DMS53 (cell line): ENCODE data around the gene SULF2.
"Not testable (repeated sequence)": the region's sequence is repeated elsewhere in the genome, so short reads cannot be mapped to it uniquely, and the experiment has no call there.

Source experiments
- DNase-seq: peaks from one replicate; lab custom pipeline; 2025; lab: John Stamatoyannopoulos, UW

Gene SULF2

DNA sequence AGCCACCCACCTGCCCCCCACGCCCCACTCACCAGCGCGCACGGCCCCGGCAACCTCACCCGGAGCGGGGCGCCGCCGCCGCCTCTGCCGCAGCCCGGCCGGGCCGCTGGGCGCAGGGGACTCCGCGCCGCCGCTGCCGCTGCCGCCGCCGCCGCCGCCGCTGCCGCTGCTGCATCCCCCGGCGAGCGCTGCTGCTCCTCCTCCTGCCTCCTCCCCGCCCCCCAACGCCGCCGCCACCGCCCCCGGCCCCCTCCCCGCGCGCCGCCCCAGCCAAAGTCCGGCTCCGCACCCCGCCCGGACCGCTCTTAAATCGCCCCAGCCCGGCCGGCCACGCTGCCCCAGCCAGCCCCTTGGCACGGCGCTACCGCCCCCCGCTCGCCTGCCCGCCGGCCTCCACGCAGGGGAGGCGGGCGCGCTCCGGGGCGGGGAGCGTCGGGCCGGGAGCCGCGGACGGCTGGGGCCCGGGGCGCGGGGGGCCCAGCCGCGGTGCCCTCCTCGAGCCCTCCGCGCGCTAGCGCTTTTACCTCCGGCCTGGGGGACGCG is at the start of gene SULF2:
SULF2 (minus strand) TSS at position 171 of the 543 bp plus-strand sequence. CDS start 28,118 bp downstream, outside the sequence.
- DNase-seq = no peak

DNA sequence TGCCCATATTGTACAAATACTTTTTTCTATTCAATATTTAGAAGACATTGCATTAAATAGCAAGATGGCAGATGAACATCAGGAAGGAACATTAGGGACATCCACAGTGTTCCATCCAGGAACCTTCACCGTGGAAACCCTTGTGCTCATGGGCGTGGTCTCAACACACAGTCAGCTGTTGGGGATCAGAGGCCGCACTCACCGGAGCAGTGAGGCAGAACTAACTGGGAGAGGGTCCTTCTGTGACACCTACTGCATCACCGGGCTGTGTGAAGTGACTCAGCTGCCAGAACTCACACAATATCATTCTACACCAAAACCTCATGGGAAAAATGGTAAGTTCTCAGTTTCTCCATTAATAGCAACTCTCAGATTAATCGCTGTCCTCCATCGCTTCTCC is 46.4 kb upstream of the SULF2 start:
- not testable (repeated sequence) for DNase-seq

DNA sequence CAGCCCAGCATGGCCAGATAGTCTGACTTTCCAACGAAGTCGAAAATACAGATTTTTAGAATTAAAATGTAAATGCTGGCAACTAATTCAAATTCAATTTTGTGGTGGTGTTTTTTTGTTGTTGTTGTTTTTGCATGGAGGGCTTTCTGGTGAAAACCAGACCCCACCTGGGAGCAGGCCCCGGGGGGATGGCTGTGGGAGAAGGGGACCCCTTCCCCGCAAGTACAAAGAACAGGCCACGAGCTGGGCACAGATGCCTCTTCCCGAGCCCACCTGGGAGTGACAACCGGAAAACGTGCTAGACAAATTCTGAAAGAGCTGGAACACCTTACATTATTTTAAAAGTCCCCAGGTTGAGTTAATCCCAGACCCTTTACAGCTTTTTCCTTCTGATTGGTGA is 41.4 kb upstream of the SULF2 start:
- not testable (repeated sequence) for DNase-seq

DNA sequence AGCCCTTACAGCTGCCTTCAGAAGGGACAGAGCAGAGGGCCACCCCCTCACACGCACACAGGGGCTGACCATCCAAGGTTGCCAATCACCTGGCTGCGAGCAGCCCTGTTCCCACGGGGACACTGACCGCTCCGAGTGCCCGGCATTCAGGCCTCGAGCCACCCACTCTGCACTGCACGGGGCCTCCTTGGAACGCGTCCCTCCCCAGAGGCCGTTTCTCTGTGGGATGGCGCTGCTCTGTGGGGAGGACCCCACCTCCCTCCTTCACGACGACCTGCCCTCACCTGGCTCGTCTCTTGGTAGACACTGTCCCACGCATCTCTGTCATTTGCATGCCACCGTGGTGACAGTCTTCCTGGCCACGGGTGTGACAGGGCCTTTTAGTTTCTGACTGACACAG is 40.7 kb upstream of the SULF2 start:
- not testable (repeated sequence) for DNase-seq

DNA sequence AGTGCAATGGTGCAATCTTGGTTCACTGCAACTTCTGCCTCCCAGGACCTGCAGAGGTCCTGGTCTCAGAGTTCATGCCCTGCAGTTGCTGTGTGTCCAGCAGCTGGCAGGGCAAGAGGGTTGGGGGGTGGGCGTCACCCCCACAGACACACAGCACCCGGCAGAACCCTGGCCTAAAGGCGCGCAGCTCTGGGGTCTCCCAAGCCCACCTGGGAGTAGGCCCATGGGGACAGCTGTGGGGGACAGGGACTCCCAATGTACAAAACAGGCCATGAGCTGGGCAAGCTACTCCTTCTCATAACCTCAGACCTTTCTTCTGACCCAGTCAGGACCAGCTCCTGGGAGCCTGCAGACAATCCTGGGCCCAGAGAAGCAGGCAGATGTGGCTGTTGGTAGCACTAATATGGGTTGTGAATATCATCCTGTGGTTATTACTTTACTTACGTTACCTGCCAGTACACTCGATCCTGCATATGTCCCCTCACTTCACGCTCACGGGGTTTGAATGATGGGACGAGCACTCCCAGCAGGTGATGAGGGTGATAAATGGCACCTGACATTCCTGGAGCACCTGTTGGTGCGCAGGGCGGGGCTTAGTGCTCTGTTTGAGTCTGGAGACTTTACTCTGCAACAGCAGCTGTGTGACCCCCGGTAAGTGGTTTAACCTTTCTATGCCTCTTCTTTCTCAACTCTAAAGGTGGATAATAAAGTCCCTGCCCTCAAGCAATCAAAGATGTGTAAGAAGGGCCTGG is 39.9 kb upstream of the SULF2 start:
- DNase-seq = no peak

DNA sequence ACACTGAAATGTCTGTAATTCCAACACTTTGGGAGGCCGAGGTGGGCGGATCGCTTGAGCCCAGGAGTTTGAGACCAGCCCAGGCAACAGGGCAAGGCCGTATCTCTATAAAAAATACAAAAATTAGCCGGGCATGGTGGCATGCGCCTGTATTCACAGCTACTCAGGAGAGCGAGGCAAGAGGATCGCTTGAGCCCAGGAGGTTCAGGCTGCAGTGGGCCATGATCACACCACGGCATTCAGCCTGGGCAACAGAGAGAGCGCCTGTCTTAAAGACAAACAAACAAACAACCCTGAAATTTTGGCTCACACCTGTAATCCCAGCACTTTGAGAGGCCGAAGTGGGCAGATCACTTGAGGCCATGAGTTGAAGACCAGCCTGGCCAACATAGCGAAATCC is 38.7 kb upstream of the SULF2 start:
- DNase-seq = not testable (repeated sequence)

DNA sequence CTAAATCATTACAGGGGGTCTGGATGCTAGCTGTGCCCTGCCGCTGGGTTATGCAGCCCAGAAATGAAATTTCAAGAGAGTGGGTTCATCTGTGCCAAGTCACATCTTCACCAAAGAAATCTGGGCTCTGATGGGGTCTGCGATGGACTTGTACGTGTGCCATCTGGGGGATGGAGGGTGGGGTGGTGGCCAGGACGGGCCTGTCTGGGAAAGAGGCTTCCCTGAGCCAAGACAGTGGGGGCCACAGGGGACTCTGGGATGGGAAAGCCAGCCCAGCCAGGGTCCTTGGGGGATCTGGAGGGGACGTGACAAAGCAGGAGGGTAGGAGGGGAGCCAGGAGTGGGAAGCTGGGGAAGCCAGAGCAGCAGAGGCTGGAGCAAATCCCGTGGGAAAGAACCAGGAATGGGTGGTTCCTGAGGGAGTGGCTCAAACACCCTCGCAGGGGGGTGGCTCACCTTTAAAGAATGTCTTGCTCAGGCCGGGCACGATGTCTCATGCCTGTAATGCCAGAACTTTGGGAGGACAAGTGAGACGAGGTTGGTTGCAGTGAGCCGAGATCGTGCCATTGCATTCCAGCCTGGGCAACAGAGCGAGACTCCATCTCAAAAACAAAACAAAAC is 36.3 kb upstream of the SULF2 start:
- DNase-seq = no peak

DNA sequence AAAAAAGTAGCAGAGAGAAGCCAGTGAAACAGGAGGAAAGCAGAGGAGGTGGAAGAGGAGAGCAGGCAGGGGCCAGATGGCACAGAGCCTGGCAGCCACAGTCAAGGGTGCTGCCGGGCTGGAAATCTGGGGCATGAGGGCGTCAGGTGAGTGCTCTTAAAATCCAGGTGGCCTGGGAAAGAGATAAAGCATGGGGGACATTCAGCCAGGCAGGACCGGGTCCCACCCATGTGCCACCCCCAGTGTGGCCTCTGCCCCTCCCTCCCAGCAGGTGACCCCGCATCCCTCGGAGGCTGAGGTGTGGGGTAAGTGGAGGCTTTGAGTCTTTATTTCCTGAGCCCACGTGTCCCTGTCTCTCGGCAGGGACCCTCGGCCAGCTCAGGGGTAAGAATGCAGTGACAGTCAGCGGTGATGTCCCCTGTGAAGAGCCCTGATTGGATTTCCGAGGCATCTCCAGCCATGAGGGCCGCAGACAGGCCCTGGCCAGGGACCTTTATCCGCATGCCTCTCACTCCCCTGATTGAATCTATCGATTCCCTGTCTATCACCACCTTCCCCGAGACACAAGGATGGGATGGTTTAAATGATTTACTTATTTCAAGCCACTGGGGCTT is 33.8 kb upstream of the SULF2 start:
- no peak for DNase-seq

DNA sequence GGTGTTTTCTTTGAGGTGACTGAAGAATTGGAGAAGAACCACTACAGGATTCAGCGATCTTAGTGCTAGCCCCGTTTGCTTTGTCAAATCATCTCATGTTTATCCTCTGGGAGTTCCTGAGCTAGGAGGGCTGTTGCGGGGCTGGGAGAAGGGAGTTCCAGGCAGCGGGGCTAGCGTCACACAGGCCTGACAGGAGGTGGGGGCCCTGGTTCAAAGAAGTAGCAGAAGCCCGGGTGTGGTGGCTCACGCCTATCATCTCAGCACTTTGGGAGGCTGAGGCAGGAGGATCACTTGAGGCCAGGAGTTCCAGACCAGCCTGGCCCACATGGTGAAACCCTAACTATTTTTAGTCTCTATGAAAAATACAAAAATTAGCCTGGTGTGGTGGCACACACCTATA is 33.2 kb upstream of the SULF2 start:
- no peak for DNase-seq

DNA sequence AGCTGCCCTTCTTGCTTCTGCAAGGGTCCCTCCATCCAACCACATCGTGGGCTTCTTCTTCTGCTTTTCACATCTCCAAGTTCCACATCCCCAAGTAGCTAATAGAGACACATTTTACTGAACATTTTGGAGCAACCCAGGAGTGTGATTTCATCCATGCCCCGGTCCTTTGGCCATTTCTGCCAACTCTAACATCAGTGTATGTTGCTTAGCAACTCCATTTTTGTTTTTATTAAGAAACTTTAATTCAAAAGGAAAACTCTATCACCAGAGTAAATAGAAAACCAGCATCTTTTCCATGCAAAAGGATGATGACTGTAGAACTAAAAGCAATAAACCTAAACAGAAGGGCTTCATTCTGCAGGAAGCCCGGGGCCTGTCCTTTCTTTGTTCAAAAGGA is 32.7 kb upstream of the SULF2 start:
- no peak for DNase-seq

DNA sequence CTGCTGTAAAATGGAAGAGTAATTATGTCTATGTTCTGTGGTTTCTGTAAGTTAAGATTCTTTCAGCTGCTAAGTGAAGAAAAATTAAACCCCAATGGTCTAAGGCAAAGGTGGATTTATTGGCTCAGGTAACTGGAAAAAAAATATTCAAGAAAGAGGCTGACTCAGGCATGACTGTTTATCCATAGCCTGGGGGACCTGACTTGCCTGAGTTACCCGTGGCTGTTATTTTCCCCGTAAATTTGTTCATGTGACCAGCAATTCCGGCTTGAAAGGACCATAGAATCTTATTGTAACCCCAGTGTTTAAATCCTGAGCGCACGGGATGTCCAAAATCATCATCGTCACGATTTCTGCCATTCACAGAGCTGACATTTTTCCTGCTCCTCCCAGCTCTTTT is 32.3 kb upstream of the SULF2 start:
- no peak for DNase-seq

DNA sequence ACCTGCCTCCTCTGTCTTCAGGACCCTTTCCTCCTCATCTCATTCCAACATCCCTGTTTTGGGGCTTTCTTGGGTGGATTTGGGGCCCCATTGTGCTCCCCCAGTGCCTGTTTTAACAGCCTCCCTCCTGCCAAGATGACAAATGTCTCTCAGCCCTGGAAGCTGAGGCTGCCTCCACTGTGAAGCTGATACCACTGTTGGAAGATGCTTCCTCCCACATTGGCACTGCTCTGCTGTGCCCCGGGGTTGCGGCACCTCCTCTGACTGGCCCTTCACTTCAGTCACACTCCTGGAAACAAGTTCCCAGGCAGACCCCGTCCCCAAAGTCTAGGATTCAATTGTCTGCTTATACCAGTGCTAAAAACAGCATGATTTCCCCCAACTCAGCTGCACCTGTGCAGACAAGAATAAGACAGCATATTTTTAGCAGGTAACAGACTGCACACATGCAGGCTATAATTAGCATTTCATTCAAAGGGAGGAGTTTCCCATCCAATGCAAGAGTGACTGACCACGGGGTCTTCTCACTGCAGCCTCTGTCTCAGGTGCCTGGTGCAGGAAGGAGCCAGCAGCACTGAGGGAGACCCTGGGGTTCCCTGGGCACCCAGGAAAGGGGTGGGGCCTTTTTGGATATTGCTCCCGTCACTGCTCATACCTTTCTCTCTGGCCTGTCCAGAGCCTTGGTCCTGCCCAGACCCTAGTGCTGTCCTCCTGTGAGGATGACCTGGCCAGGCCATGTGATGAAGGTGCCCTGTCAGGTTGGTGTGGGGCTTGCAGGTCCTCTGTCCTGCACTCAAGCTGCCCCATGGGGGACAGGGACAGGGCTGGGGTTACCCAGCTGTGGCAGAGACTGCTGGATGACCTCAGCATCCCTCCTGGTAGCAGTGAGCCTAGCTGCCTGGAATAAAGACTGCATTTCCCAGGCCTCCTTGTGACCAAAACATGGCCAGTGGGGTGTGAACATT is 31.5 kb upstream of the SULF2 start:
- DNase-seq = no peak

DNA sequence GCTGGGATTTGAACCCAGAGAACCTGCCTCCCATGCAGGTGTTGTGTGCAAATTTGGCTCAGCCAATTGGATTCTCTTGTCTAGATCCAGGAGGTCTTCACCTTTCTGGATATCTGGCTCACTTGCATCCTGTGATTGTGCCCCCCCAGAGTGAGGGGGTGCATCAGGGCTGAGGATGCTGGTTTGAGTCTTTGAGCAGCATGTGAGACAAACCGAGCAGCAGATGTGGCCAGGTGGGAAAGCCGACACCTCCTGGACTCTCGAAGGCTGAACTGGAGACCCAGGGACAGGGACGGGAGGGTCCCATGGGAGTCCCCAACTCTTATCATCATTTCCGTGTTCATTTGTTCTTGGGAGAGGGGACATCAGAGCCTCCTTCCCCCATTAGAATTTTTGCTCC is 30.6 kb upstream of the SULF2 start:
- no peak for DNase-seq

DNA sequence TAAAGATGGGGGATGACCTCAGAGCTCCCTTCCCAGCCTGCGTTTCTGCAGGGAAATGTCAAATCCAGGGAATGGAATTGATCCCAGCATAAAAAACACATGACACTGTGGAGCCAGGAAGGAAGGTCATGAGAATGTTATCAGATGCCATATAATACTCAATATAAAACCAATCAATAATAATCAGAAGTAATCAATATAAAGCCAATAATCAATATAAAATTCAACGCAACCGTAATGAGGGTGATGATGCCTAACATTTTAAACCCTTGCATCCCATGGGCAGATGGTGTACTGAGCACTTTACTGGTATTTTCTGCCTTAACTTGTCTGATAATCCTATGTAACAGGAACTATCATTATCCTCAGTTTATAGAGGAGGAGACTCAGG is 30.1 kb upstream of the SULF2 start:
- DNase-seq = no peak

DNA sequence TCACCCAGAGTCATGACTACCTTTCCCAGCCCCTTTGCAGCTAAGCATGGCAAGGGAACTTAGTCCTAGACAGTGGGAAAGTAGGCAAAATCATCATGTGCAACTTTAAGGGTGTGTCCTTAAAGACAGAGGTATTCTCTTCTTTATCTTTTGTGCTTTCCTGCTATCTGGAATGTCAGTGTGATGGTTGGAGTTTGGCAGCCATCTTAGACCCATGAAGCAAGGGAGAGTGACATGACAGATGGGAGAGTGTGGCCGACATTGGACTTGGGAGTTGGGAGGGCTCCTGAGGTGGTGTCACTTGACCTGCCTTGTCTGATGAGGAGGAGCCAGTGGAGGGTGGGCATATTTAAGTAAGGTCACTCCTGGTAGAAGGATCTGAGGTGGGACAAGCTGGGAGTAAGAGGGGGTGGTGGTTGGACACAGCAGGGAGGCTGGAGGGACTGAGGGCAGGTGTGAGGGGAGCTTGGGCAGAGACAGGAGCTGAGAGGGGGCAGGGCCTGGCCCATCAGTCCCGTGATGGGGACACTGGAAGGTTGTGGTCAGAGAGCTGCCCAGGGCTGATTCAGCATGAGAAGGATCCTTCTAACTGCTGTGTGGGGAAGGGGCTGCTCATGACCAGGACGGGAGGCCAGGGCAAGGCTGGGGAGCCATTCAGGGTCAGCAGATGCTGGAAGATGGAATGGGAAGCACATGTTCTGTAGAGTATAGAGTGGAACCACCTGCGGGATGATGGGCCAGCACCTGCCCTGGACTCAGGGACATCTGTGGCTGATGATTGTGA is 29.5 kb upstream of the SULF2 start:
- no peak for DNase-seq

DNA sequence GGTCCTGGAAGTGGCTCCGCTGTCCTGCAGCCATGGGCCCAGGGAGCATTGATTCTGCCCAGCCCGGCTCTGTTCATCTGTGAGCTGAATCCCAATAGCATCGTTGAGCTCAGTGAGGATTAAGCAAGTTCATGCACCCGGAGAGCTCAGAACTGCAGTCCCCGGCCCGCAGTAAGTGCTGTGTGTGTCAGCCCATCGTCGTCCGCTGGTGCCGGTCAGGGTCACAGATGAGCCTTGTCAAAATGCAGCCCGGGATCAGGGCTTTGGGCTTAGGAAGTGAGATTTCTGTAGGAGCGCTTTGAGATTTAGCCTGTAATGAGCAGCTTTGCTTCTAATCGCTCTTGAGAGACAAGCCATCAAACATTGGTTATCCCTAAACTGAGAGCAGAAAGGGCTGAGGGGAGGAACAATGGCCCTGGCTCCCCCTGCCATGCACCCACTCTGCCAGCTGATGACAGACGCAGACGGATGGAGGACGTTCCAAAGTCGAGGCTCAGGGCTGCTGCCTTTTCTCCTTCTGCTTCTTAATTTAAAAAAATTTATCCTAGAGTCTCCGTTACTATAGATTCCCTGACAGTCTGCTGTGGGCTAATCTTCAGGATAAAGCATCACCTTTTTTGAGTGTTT is 25.6 kb upstream of the SULF2 start:
- DNase-seq = no peak

DNA sequence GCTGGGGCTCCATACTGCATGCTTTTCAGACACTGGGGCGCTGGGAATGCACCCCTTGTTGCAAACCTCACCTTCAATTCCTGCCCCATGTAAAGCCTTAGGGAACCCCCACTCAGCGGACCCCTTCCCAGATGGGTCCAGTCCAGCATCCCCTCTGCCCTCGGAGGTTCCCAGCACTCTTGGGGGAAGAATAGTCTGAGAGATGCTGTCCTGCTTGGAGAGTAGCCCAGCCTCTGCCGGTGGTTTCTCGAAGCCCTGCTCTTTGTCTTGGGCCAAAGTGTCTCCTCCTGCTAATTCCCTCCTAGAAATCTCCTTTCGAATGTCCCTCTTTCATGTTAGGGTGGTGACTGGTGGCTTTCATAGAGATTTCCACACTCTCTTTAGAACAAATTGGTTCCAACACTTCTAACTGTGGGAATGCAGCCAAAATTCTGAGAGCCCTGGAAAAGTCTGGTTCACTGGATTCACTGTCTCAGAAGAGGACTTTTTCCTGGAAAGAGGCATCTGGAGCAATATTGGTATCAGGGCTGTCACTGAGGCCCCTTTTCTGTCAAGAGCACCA is 24.9 kb upstream of the SULF2 start:
- DNase-seq = no peak

DNA sequence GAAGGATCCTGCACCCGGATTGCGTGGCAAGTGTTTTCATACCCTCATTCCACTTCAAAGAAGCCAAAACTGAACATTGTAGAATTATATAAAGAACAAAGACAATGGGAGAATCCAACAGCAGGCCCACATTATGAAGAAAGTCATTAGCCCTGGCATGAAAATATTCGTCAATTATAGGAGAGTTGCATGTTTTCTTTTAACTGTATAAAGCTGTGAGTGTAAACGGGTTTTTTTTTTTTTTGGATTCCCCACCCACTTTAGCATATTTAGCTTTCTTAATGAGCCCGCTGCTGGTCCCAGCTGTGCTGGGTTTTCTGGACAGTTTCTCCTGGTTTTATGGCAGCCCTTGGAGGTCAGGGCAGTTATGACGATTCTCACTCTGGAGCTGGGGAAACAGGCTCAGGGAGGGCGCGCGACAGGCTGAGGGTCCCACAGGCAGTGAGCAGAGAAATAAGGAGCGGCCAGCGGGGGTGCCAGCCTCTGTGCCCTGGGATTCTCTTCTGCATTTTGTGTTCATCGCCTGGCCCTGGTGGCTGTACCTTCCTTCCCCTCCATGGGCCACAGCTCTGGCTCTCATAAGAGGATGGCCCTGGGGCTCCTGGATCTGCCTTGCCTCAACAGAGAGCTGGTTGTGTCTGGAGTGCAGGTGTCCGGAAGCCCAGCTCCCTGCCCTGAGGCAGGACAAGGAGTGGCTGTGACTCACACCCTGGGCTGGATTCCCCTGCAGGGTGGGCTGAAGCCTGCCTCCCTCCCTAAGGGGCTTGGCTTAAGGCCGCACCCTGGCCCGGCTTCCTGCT is 24.1 kb upstream of the SULF2 start:
- no peak for DNase-seq

DNA sequence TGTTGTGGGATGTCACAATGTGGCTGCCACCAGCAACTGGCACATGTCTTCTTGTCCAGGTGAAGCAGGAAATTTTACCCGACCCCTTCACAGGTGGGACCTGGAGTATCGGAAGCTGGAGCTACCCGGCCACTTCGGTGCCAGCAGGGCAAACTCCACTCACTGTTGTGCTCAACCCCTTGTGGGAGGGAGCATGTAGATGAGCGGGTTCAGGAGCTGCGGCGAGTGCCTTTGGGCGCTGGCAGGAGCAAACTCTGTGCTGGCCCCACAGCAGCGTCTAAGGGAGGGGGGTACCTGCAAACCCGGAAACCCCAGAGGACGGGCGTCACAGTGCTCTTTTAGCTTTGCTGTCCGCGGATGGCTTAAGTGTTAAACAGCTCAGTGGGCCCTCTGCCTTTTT is 20.7 kb upstream of the SULF2 start:
- DNase-seq = no peak

DNA sequence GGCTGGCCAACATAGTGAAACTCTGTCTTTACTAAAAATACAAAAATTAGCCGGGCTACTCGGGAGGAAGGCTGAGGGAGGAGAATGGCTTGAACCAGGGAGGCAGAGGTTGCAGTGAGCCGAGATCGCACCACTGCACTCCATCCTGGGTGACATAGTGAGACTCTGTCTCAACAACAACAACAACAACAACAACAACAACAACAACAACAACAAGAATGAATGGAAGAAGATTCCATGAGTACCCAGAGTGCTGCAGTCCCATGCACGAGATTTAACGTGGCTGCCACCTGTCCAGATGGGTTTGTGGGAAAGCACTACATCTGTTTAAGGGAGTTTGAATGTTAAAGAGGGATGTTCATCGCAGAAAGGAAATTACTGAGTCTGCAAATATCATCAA is 19.7 kb upstream of the SULF2 start:
- DNase-seq = not testable (repeated sequence)
